ENCODE measurements around the gene HOOK2. TPM values are rescaled to one million over a fixed set of nuclear protein-coding genes. Genes with fewer than 3 reads are reported as not detected.

Gene HOOK2
- total and polyA plus RNA-seq, 10 donors: 7.1 to 27.4 (median 23.4) TPM

DNA sequence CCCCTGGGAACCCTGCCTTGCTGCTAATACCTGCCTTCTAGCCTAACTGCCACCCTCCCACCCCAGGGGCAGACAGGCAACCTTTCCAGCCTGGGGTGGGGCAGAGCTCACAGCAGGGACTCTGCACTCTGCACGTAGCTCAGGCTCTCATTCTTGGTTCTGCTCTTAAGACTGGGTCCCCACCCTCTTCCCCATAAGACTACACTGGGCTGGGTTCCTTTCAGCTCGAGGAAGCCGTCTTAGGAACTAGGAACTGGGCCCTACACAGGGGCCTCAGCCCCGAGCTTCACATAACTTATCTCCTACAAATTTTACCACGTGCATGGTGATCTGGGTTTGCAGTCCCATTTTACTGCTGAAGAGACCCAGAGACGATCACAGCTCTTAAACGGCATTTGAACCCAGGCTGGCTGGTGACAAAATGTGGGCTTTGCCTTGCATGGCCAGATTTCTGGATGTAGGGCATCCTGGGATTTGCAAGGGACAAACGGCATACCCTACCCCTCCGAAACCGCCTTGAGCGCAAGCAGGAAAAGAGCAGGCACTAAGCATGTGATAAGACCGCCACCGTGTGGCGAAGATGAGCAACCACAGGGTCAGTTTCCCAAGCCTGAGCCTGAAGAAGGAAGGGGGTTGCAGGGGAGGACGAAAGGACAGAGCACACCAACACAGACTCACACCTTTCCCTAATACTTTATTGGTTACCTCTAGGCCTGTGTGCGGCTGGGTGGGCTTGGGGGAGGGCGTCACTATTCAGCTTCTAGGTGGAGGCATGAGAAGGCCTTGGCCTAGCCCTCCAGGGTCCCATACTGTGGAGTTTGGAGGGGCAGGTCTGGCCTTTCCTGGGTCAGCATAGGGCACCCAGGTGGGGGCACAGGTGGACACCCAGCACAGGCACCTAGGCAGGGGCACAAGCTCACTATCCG is 21.1 kb upstream of the HOOK2 start:
- Histone ChIP-seq H3K9me3 (no peaks in the 10 kb centered on the region), H3K36me3 (peaks cover 0 to 38% (median 9%) of the 10 kb centered on the region in 6 donors), H3K27me3 (replicated peaks in 1 of 7) (peaks cover 0 to 5% (median 0%) of the 10 kb centered on the region in 7 donors), H3K27ac (peak overlapping the region; percentile 49 to 100 (median 76)), H3K4me1 (peaks cover 21 to 55% (median 45%) of the 10 kb centered on the region in 6 donors), H3K4me3 (peak overlapping the region in 3 of 8 donors; percentile 2 to 49 (median 12))
- WGBS, 5 donors: 6 to 11% (median 10%) methylated on average over 17 to 18 of the region's 18 CpGs
- intact Hi-C loops (cut with DNase I; ENCODE audit: low total_unique reads): loop anchor here (5.0 kb wide), 1 partner anchor 34 kb away; no protein-coding TSS in a partner anchor
- TF ChIP-seq POLR2A (IDR thresholded peaks at IDR 0.05) (no peak), POLR2AphosphoS5 (IDR thresholded peaks at IDR 0.05) (peak; percentile 3 to 82 (median 62))
- TF ChIP-seq, protein P1, sequence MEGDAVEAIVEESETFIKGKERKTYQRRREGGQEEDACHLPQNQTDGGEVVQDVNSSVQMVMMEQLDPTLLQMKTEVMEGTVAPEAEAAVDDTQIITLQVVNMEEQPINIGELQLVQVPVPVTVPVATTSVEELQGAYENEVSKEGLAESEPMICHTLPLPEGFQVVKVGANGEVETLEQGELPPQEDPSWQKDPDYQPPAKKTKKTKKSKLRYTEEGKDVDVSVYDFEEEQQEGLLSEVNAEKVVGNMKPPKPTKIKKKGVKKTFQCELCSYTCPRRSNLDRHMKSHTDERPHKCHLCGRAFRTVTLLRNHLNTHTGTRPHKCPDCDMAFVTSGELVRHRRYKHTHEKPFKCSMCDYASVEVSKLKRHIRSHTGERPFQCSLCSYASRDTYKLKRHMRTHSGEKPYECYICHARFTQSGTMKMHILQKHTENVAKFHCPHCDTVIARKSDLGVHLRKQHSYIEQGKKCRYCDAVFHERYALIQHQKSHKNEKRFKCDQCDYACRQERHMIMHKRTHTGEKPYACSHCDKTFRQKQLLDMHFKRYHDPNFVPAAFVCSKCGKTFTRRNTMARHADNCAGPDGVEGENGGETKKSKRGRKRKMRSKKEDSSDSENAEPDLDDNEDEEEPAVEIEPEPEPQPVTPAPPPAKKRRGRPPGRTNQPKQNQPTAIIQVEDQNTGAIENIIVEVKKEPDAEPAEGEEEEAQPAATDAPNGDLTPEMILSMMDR (IDR thresholded peaks at IDR 0.05 in 8 of 11, conservative IDR thresholded peaks at IDR 0.05 in 3 of 11): peak; percentile 91 to 100 (median 96)
- DNase-seq: peak; percentile 93

DNA sequence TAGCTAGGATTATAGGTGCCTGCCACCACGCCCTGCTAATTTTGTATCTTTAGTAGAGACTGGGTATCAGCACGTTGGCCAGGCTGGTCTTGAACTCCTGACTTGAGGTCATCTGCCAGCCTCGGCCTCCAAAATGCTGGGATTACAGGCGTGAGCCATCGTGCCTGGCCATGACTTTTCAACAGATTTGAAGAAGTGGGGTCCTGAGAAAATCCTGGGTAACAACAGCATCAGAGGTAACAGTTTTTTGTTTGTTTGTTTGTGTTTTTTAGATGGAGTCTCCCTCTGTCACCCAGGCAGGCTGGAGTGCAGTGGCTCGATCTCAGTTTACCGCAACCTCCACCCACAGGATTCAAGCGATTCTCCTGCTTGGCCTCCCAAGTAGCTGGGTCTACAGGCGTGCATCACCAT is 19.6 kb upstream of the HOOK2 start:
- no peak overlapping the region for H3K4me3 ChIP-seq
- peak overlapping the region; percentile 97 to 100 (median 100) for H3K27ac ChIP-seq
- intact Hi-C loops (cut with DNase I; ENCODE audit: low total_unique reads): loop anchor here (5.0 kb wide), 1 partner anchor 33 kb away; no protein-coding TSS in a partner anchor
- H3K9me3 ChIP-seq: no peaks in the 10 kb centered on the region
- peak; percentile 72 for DNase-seq
- H3K27me3 ChIP-seq (replicated peaks in 1 of 7): peaks cover 0 to 5% (median 0%) of the 10 kb centered on the region in 7 donors
- H3K4me1 ChIP-seq: peaks cover 13 to 50% (median 43%) of the 10 kb centered on the region in 6 donors
- TF ChIP-seq POLR2A (IDR thresholded peaks at IDR 0.05): no peak
- TF ChIP-seq, protein P1 (IDR thresholded peaks at IDR 0.05 in 8 of 11, conservative IDR thresholded peaks at IDR 0.05 in 3 of 11): no peak
- TF ChIP-seq POLR2AphosphoS5 (IDR thresholded peaks at IDR 0.05): peak in 1 of 3 donors; percentile 34
- WGBS, 5 donors: 87 to 93% (median 89%) methylated on average over 9 of the region's 9 CpGs
- peaks cover 0 to 32% (median 9%) of the 10 kb centered on the region in 6 donors for H3K36me3 ChIP-seq

DNA sequence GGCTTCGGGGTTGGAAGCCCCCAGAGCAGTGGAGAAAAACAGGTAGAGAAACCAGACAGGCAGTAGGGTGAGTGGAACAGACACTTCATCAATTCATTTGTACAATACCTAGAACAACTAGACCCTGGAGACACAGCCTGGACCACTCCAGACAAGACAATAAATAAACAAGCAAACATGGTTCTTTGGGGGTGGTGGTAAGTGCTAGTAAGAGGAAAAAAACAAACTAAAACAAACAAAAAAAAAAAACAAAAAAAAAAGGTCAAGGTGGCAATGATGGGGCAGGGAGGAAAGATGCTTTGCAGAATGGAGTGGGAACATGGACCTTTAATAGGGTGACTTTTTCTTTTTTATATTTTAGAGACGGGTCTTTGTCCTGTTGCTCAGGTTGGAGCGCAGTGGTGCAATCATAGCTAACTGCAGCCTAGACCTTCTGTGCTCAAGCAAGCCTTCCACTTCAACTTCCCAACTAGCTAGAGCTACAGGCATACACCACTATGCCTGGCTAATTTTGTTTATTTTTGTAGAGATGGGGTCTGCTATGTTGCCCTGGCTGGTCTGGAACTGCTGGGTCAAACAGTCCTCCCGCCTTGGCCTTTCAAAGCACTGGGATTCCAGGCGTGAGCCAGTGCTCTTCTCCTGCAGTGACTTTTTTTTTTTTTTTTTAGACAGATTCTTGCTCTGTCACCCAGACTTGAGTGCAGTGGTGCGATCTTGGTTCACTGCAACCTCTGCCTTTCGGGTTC is 19.0 kb upstream of the HOOK2 start:
- TF ChIP-seq POLR2AphosphoS5 (IDR thresholded peaks at IDR 0.05) (no peak), POLR2A (IDR thresholded peaks at IDR 0.05) (no peak)
- TF ChIP-seq, protein P1 (IDR thresholded peaks at IDR 0.05 in 8 of 11, conservative IDR thresholded peaks at IDR 0.05 in 3 of 11): no peak
- DNase-seq: no peak
- peaks cover 0 to 26% (median 3%) of the 10 kb centered on the region in 6 donors for H3K36me3 ChIP-seq
- H3K4me1 ChIP-seq: peaks cover 13 to 53% (median 44%) of the 10 kb centered on the region in 6 donors
- peak overlapping the region in 7 of 8 donors; percentile 77 to 96 (median 88) for H3K4me3 ChIP-seq
- intact Hi-C loops (cut with DNase I; ENCODE audit: low total_unique reads): no loop called here
- H3K27ac ChIP-seq: peak overlapping the region; percentile 97 to 100 (median 100)
- WGBS, 5 donors: 64 to 71% (median 68%) methylated on average over 7 of the region's 7 CpGs
- H3K9me3 ChIP-seq: no peaks in the 10 kb centered on the region
- H3K27me3 ChIP-seq (replicated peaks in 1 of 7): peaks cover 0 to 5% (median 0%) of the 10 kb centered on the region in 7 donors

Measured in spleen (tissue), 11 donors.